Neural progenitor cell (in vitro differentiated cells): ENCODE measurements around the gene HCLS1. TPM values are rescaled to one million over a fixed set of nuclear protein-coding genes. Genes with fewer than 3 reads are reported as not detected.
"Not testable (repeated sequence)": the region's sequence is repeated elsewhere in the genome, so short reads cannot be mapped to it uniquely, and the experiment has no call there.

ENCODE experiments used
- DNase-seq: peaks from one replicate; pipeline ENCODE4 v3.0.0-alpha.2; 2016; ENCODE audit warnings: low spot score
- H2AFZ ChIP-seq: fragments of 200-600 bp; sonication (generic); replicated peaks from 2 replicates; pipeline ENCODE4 v1.6.1; 2016; ENCODE audit warnings: antibody characterized with exemption
- H3F3A ChIP-seq: fragments of 200-600 bp; sonication (generic); 2 replicates; pipeline ENCODE4 v1.6.1; 2016; ENCODE audit warnings: antibody characterized with exemption, low read depth
- H3K27ac ChIP-seq: fragments of 200-600 bp; sonication (generic); 2 replicates; pipeline ENCODE4 v1.5.1; 2016; ENCODE audit warnings: mild to moderate bottlenecking
- H3K27me3 ChIP-seq: fragments of 200-600 bp; sonication (generic); 2 replicates; pipeline ENCODE4 v1.6.1; 2016; ENCODE audit warnings: mild to moderate bottlenecking, moderate library complexity
- H3K36me3 ChIP-seq: fragments of 200-600 bp; sonication (generic); 2 replicates; pipeline ENCODE4 v1.5.1; 2016
- H3K4me1 ChIP-seq: fragments of 200-600 bp; sonication (generic); 2 replicates; pipeline ENCODE4 v1.6.1; 2016; ENCODE audit warnings: mixed run types
- H3K4me2 ChIP-seq: fragments of 200-600 bp; sonication (generic); 2 replicates; pipeline ENCODE4 v1.6.1; 2016
- H3K4me3 ChIP-seq: fragments of 200-600 bp; sonication (generic); 2 replicates; pipeline ENCODE4 v1.5.1; 2016
- H3K79me2 ChIP-seq: fragments of 200-600 bp; sonication (generic); 2 replicates; pipeline ENCODE4 v1.6.1; 2016; ENCODE audit warnings: low read depth
- H3K9ac ChIP-seq: fragments of 200-600 bp; sonication (generic); 2 replicates; pipeline ENCODE4 v1.6.1; 2016
- H3K9me3 ChIP-seq: fragments of 200-600 bp; sonication (generic); 2 replicates; pipeline ENCODE4 v1.5.1; 2016; ENCODE audit warnings: low read depth
- H4K20me1 ChIP-seq: fragments of 200-600 bp; sonication (generic); 2 replicates; pipeline ENCODE4 v1.6.1; 2016; ENCODE audit warnings: low read depth
- H3K27ac Mint-ChIP-seq: 3 replicates; pipeline ENCODE4 v1.8.0; 2021; ENCODE audit warnings: mixed read lengths
- H3K27me3 Mint-ChIP-seq: 2 replicates; pipeline ENCODE4 v1.8.0; 2022; ENCODE audit warnings: low read depth, mild to moderate bottlenecking, inconsistent platforms, moderate library complexity, mixed read lengths; ENCODE audit not compliant: insufficient read depth
- H3K36me3 Mint-ChIP-seq: 3 replicates; pipeline ENCODE4 v1.8.0; 2021; ENCODE audit warnings: mixed read lengths
- H3K4me1 Mint-ChIP-seq: 3 replicates; pipeline ENCODE4 v1.8.0; 2021; ENCODE audit warnings: mixed read lengths
- H3K4me3 Mint-ChIP-seq: 3 replicates; pipeline ENCODE4 v1.8.0; 2021; ENCODE audit warnings: mild to moderate bottlenecking, moderate library complexity, mixed read lengths
- H3K9me3 Mint-ChIP-seq: 3 replicates; pipeline ENCODE4 v1.8.0; 2020; ENCODE audit warnings: mixed read lengths
- EZH2 ChIP-seq: fragments of 200-600 bp; sonication (generic); IDR thresholded peaks from 2 replicates; pipeline ENCODE4 v1.6.1; 2017; ENCODE audit warnings: antibody characterized with exemption, mild to moderate bottlenecking, moderate library complexity
- EZH2phosphoT487 ChIP-seq: fragments of 200-600 bp; sonication (generic); IDR thresholded peaks from 2 replicates; pipeline ENCODE4 v1.6.1; 2017; ENCODE audit warnings: antibody characterized with exemption
- total RNA-seq: library from RNA; depleted of rRNA; stranded (reverse); fragments of >200 nt; gene quantifications from 2 replicates; pipeline ENCODE4 v1.2.3, GENCODE V29; 2015; ENCODE audit warnings: low replicate concordance
- TF ChIP-seq, protein P1 (sequence below): fragments of 200-600 bp; sonication (generic); IDR thresholded peaks from 2 replicates; pipeline ENCODE4 v1.5.1; 2017; ENCODE audit warnings: antibody characterized with exemption, mild to moderate bottlenecking

HCLS1 gene
- total RNA-seq, 1 donor from 2014 or later, result not detected

DNA sequence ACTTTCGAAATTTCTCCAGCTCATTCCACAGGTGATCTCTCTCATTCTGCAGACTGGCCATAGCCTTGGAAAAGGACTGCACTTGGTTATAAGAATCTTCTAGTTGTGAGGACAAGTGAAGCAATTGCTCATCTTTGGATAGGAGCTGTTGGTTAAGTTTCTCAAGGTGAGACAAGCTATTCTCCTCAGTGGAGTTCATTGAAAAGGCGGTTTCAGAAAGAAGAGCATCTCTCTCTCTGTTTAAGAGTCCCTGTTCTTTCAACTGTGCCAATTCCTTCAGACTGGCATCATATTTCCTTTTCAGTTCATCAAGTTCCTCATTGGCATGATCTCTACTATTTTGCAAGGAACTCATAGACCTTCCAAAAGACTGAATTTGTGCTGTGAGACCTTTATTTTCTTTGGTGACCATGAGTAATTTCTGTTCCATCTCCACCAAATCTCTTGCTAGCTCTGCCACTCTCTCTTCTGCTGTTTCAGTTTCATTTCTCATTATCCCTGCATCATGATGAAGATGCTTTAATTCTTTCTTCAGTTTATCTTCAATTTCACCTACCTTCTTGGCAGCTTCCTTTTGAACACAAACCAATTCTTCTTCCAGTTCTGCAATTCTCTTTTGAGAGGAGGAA lies 30.2 kb upstream of the HCLS1 start:
- H3K9me3 Mint-ChIP-seq, result no peaks in the 10 kb centered on the region
- H3K36me3 ChIP-seq, result peaks cover 12% of the 10 kb centered on the region
- H3K27ac ChIP-seq, result no peak overlapping the region
- TF ChIP-seq EZH2 (no peak), EZH2phosphoT487 (no peak)
- TF ChIP-seq, protein P1, sequence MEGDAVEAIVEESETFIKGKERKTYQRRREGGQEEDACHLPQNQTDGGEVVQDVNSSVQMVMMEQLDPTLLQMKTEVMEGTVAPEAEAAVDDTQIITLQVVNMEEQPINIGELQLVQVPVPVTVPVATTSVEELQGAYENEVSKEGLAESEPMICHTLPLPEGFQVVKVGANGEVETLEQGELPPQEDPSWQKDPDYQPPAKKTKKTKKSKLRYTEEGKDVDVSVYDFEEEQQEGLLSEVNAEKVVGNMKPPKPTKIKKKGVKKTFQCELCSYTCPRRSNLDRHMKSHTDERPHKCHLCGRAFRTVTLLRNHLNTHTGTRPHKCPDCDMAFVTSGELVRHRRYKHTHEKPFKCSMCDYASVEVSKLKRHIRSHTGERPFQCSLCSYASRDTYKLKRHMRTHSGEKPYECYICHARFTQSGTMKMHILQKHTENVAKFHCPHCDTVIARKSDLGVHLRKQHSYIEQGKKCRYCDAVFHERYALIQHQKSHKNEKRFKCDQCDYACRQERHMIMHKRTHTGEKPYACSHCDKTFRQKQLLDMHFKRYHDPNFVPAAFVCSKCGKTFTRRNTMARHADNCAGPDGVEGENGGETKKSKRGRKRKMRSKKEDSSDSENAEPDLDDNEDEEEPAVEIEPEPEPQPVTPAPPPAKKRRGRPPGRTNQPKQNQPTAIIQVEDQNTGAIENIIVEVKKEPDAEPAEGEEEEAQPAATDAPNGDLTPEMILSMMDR, result no peak
- no peaks in the 10 kb centered on the region for H3K79me2 ChIP-seq
- no peaks in the 10 kb centered on the region for H3F3A ChIP-seq
- no peak overlapping the region for H3K4me3 Mint-ChIP-seq
- no peak overlapping the region for H2AFZ ChIP-seq
- no peak overlapping the region for H3K9ac ChIP-seq
- H3K27me3 ChIP-seq, result no peaks in the 10 kb centered on the region
- H3K4me3 ChIP-seq, result no peak overlapping the region
- no peaks in the 10 kb centered on the region for H4K20me1 ChIP-seq
- peaks cover 41% of the 10 kb centered on the region for H3K36me3 Mint-ChIP-seq
- H3K4me2 ChIP-seq, result no peak overlapping the region
- H3K27me3 Mint-ChIP-seq, result no peaks in the 10 kb centered on the region
- no peak overlapping the region for H3K27ac Mint-ChIP-seq
- H3K9me3 ChIP-seq, result no peaks in the 10 kb centered on the region
- no peaks in the 10 kb centered on the region for H3K4me1 Mint-ChIP-seq
- H3K4me1 ChIP-seq, result no peaks in the 10 kb centered on the region
- no peak for DNase-seq

DNA sequence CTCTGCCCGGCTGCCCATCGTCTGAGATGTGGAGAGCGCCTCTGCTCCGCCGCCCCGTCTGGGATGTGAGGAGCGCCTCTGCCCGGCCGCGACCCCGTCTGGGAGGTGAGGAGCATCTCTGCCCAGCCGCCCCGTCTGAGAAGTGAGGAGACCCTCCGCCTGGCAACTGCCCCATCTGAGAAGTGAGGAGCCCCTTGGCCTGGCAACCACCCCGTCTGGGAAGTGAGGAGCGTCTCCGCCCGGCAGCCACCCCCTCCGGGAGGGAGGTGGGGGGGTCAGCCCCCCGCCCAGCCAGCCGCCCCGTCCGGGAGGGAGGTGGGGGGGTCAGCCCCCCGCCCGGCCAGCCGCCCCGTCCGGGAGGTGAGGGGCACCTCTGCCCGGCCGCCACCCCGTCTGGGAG lies 28.0 kb upstream of the HCLS1 start:
- H3K27ac ChIP-seq, H4K20me1 ChIP-seq, H3K4me3 Mint-ChIP-seq, H3K9ac ChIP-seq, H2AFZ ChIP-seq, H3K27ac Mint-ChIP-seq, H3K4me1 Mint-ChIP-seq, H3K4me2 ChIP-seq, H3F3A ChIP-seq, H3K27me3 Mint-ChIP-seq, DNase-seq, H3K4me3 ChIP-seq, H3K79me2 ChIP-seq, H3K27me3 ChIP-seq, H3K9me3 ChIP-seq, H3K4me1 ChIP-seq: not testable (repeated sequence)
- Mint-ChIP-seq H3K9me3 (peaks cover 11% of the 10 kb centered on the region), H3K36me3 (peaks cover 54% of the 10 kb centered on the region)
- peaks cover 24% of the 10 kb centered on the region for H3K36me3 ChIP-seq

DNA sequence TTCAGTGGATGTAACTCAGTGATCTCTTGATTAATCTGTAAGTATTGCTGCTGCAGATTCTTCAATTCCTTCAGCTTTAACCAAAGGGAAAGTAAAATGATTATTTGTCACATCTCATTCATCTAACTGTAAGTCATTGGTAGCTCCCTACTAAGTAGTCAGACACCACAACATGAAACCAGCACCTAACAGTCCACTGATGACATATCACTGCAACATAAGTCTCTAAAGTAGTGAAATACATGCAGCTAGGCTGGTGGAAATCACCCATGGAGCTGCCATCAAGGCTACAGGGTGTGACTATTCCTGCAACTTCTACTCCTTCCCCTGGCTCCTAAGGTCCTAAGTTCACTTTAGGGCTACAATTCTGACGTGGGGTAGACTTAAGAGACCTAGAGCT lies 21.1 kb upstream of the HCLS1 start:
- Histone ChIP-seq H3K27me3 (no peaks in the 10 kb centered on the region), H3F3A (no peaks in the 10 kb centered on the region), H3K36me3 (peaks cover 14% of the 10 kb centered on the region), H3K4me2 (no peak overlapping the region), H3K9ac (no peak overlapping the region), H3K79me2 (no peaks in the 10 kb centered on the region), H3K27ac (no peak overlapping the region), H4K20me1 (no peaks in the 10 kb centered on the region), H2AFZ (no peak overlapping the region), H3K4me3 (no peak overlapping the region), H3K9me3 (no peaks in the 10 kb centered on the region), H3K4me1 (no peaks in the 10 kb centered on the region)
- Mint-ChIP-seq H3K4me3 (no peak overlapping the region), H3K4me1 (no peaks in the 10 kb centered on the region), H3K9me3 (peaks cover 11% of the 10 kb centered on the region), H3K36me3 (peaks cover 38% of the 10 kb centered on the region), H3K27me3 (no peaks in the 10 kb centered on the region), H3K27ac (no peak overlapping the region)
- TF ChIP-seq EZH2phosphoT487 (no peak), EZH2 (no peak)
- TF ChIP-seq, protein P1, result no peak
- DNase-seq, result no peak

GRCh38 chr3:121677141-121677540 lies 16.4 kb upstream of the HCLS1 start:
- Histone ChIP-seq H3K4me1 (no peaks in the 10 kb centered on the region), H3K79me2 (no peaks in the 10 kb centered on the region), H3K4me2 (no peak overlapping the region), H3K27ac (no peak overlapping the region), H2AFZ (no peak overlapping the region), H3K9me3 (no peaks in the 10 kb centered on the region), H4K20me1 (no peaks in the 10 kb centered on the region), H3K9ac (no peak overlapping the region), H3K4me3 (no peak overlapping the region), H3K36me3 (peaks cover 3% of the 10 kb centered on the region), H3K27me3 (no peaks in the 10 kb centered on the region), H3F3A (no peaks in the 10 kb centered on the region)
- Mint-ChIP-seq H3K27ac (no peak overlapping the region), H3K9me3 (no peaks in the 10 kb centered on the region), H3K4me3 (no peak overlapping the region), H3K4me1 (no peaks in the 10 kb centered on the region), H3K27me3 (no peaks in the 10 kb centered on the region), H3K36me3 (peaks cover 19% of the 10 kb centered on the region)
- no peak for DNase-seq
- TF ChIP-seq, protein P1, result no peak
- TF ChIP-seq EZH2 (no peak), EZH2phosphoT487 (no peak)
